NT2/D1 (cell line): Measurements from ENCODE around the gene TRMT2A.

Source experiments
- SUZ12 ChIP-seq: IDR thresholded peaks from 2 replicates; pipeline ENCODE4 v1.6.1; 2011; ENCODE audit not compliant: insufficient read length, insufficient read depth; ENCODE audit errors: extremely low read depth
- YY1 ChIP-seq: IDR thresholded peaks from 2 replicates; pipeline ENCODE4 v1.6.1; 2011; ENCODE audit not compliant: insufficient read length, insufficient read depth
- ZNF274 ChIP-seq: IDR thresholded peaks from 2 replicates; pipeline ENCODE4 v1.6.1; 2011; ENCODE audit warnings: mild to moderate bottlenecking, low read depth, low read length

DNA sequence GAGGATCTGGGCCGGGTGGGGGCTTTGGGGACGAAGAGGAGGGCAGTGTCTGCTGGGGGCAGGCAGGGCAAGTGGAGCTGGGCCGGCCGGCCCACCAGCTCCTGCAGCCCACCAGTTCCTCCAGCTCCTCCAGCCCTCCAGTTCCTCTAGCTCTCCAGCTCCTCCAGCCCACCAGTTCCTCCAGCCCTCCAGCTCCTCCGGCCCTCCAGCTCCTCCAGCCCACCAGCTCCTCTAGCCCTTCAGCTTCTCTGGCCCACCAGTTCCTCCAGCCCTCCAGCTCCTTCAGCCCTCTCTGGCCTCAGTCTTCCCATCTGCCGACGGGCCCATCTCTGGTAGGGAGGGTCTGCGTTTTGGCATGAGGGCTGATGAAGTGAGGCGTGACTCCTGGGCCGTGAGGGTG lies 43.0 kb upstream of the TRMT2A start:
- TF ChIP-seq ZNF274 (no peak), SUZ12 (no peak), YY1 (no peak)
